HG02759 (cell line): ENCODE data around the gene TYROBP.
"Not testable (repeated sequence)": the region's sequence is repeated elsewhere in the genome, so short reads cannot be mapped to it uniquely, and the experiment has no call there.

Source experiments
- ATAC-seq: cut with Tn5 transposase; IDR thresholded peaks from one replicate; pipeline ENCODE4 v1.9.1; 2021; ENCODE audit warnings: mild to moderate bottlenecking, moderate library complexity; ENCODE audit not compliant: unreplicated experiment

Gene TYROBP

GRCh38 chr19:35908010-35908441 lies at the start of gene TYROBP:
Gene TYROBP, minus strand, starts transcription at chr19:35908295. Its CDS starts 67 bp downstream, at chr19:35908228.
- ATAC-seq: no peak

DNA sequence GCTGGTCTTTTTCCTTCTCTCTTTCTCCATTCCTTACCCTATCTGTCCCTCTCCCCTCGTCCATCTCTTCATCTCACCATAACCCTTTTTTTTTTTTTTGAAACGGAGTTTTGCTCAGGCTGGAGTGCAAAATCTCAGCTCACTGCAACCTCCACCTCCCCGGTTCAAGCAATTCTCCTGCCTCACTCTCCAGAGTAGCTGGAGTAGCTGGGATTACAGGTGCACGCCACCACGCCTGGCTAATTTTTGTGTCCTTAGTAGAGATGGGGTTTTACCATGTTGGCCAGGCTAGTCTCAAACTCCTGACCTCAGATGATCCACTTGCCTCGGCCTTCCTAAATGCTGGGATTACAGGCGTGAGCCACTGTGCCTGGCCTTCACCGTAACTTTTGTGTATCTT lies 49.3 kb upstream of the TYROBP start:
- not testable (repeated sequence) for ATAC-seq

DNA sequence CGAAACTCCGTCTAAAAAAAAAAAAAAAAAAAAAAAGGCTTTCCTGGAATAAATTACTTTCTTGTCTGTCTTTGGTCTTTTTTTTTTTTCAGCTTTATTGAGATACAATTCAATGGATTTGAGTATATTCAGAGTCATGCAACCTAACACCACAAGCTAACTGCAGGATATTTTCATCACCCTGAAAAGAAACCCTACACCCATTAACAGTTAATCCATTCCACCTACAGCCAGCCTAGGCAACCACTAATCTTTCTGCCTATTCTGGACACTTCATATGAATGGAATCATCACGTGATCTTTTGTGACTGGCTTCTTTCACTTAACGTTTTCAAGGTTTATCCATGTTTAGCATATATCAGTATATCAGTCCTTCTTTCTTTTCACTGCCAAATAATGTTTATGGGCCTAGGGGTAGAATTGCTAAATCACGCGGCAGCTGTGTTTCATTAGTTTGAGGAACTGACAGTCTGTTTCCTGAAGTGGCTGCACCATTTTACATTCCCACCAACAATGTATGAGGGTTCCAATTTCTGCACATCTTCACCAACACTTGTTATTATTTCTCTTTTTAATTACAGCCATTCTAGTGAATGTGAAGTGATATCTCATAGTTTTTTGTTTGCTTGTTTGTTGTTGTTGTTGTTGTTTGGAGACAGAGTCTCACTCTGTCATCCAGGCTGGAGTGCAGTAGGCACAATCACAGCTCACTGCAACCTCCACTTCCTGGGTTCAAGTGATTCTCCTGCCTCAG lies 48.0 kb upstream of the TYROBP start:
- ATAC-seq: no peak

DNA sequence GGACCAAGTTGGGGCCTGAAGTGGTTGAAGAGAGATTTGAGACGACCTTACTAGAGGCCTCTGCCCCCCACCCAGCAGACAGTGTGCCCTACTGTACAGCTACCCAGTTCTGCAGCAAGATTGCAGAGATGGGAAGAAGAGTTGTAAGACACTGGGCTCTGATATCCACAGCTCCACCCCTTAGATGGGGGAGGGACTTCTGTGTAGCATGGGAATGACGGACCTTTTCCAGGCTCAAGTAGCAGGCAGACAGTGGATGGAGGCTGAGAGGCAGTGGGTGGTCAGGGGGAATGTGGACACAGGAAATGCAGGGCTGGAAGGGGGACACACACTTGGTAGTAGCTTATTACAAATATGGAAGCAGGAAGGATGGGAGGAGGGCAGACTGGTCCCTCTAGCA lies 41.0 kb upstream of the TYROBP start:
- ATAC-seq: no peak

GRCh38 chr19:35946203-35946602 lies 38.1 kb upstream of the TYROBP start:
- ATAC-seq: no peak

- ATAC-seq: no peak
Observed at GRCh38 chr19:35945121-35945790, 37.2 kb upstream of the TYROBP start.

- ATAC-seq: no peak
Observed at GRCh38 chr19:35944556-35944955, 36.5 kb upstream of the TYROBP start.

DNA sequence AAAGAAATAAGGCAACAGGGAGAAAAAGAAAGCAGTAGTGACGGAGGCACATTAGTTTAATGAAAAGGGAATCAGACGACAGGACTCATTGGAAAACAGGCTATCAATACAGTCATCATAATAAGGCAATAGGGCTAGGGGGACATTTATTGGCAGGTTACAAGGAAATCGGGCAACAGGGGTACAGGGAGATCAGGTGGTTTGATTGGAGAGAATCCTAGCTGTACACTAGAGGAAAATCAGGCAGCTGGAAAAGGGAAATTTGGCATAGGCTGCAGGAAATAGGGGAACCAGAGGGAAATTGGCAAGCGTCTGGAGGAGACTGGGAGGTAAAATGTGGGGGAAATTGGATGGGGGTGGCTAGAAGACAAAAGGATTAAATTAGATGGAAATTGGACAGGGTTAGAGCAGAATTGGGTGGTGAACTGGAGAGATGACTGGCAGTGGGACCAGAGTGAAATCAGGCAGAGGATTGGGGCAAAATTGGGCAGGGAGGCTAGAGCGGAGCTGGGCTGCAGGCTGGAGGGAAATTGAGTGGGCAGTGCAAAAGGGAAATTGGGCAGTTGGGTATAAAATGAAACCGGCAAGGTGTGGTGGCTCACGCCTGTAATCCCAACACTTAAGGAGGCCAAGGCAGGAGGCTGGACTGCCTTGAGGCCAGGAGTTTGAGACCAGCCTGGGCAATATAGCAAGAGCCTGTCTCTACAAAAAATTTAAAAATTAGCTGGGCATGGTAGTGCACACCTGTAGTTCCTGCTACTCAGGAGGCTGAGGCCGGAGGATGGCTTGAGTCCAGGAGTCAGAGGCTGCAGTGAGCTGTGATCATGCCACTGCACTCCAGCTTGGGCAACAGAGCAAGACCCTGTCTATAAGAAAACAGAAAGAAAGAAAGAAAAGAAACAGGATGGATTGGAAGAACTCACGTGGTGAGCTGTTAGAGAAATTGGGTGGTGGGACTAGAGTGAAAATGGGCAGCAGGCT lies 35.5 kb upstream of the TYROBP start:
- no peak for ATAC-seq

- no peak for ATAC-seq
Observed at GRCh38 chr19:35942235-35942634, 34.1 kb upstream of the TYROBP start.

DNA sequence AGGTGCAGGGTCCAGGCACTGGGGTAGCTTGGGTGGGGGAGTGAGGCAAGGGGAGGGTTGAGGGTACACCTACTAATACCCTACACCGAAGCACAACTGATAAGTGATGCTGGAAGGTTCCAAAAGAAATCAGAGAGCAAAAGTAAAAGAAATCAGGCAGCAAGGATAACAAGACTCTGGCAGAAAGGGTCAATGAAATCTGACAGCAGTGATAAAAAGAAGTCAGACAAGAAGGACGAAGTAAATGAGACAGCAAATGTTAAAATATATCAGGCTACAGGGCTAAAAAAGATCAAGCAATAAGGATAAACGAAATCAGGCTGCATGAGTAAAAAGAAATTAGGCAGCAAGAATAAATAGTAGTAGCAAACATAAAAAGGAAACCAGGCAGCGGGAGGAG lies 32.7 kb upstream of the TYROBP start:
- no peak for ATAC-seq

GRCh38 chr19:35940078-35940775 lies 32.1 kb upstream of the TYROBP start:
- ATAC-seq: no peak

GRCh38 chr19:35939307-35940077 lies 31.4 kb upstream of the TYROBP start:
- no peak for ATAC-seq

DNA sequence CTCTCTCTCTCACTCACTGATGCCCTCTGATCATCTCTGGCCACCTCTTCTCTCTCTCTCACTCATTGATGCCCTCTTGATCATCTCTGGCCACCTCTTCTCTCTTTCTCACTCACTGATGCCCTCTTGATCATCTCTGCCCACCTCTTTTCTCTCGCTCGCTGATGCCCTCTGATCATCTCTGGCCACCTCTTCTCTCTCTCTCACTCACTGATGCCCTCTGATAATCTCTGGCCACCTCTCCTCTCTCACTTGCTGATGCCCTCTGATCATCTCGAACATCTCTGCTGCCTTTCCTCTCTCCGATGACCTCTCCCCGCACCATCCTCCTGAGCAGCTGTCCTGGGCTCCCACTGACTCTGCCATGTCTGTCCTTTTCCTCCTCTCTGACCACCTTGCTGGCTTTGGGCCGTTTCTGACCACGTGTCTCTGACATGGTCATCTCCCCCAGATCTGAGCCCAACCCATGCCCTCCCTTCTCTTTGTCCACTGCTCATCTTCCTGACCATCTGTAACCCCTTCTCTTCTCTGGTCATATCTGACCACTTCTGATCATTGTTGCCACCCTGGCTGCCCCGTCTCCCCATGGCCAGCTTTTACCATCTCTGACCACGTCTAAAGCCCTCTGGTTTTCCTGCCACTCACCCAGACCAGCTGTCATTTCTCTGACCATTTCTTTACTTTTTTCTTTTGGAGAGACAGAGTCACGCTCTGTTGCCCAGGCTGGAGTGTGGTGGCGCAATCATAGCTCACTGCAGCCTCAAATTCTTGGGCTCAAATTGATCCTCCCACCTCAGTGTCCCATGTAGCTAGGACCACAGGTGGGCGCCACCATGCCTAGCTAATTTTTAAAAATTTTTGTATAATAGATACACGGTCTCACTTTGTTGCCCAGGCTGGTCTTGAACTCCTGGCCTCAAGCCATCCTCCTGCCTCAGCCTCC lies 30.5 kb upstream of the TYROBP start:
- no peak for ATAC-seq

DNA sequence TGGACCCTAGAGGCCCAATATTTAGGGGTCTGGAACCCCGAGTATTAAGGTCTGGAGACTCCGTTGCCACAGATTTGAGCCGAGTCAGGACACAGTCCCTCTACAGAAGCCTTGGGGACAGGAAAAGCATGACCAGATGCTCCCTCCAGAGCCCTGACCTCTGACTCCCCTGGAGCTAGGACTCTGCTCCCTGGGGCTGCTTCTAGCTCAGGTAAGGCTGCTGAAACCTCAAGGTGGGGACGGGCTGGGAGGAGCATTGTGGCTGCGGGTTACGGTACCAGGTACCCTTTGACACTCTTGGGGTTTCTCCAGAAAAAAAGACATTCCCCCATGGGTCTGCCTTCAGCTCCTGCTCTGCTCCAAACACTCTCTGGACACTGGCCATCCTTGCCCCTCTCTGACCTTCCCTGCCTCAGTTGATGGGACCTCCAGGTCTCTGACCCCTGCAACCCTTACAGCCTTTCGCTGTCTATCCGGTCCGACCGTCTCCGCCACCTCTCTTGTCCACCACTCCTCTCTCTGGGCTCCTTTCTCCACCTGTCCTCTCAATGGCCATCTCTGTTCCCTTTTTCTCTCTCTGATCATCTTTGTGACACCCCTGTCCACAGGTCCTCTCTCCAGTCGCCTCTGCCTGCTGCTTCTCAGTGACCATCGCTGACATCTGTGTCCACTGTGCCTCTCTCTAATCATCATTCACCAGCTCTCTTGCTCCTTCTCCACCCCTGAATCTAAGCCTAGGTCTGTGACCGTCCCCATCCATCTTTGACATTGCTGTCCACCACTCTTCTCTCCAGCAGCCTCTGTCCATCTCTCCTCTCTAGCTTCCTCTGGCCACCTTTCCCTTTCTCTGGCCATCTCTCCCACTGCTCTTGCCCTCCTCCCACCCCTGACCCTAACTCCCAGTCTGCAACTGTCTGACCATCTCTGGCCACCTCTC lies 29.5 kb upstream of the TYROBP start:
- ATAC-seq: no peak

DNA sequence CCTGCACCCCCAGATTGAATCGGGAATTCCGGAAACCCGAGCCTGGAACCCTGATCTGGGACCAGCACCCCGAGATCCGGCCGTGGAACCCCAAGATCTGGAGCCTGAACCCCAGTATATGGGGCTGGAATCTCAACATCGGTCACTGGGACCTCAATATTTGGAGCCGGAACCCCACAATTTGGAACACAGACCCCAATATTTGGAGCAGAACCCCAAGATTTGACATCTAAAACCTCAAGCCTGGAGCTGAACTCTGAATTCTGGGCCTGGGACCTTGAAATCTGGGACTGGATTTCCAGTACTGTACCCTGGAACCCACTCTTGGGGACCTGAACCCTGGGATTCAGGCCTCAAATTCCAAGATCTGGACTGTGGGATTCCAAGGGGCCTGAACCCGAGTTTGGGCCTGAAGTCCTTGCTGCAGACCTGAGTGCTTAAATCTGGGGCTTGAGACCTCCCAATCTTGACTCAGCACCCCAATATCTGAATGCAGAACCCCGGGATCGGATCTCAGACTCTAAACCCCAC lies 28.7 kb upstream of the TYROBP start:
- no peak for ATAC-seq

GRCh38 chr19:35935911-35936737 lies 28.0 kb upstream of the TYROBP start, which contains the start of gene LRFN3:
Gene LRFN3, plus strand, starts transcription at chr19:35936374. Its CDS starts 3,052 bp downstream, at chr19:35939426.
- no peak for ATAC-seq
